CD14-positive monocyte (primary cell): ENCODE measurements around the gene STOX2. TPM values are rescaled to one million over a fixed set of nuclear protein-coding genes. Genes with fewer than 3 reads are reported as not detected.

ENCODE experiments used
- DNase-seq, 3 donors: peaks; one replicate each; pipeline ENCODE4 v3.0.0-alpha.2; 2011 to 2022
- H2AFZ ChIP-seq: 2 replicates; pipeline ENCODE4 v1.6.0; 2012; ENCODE audit warnings: mild to moderate bottlenecking, low read depth, low read length, inconsistent platforms; ENCODE audit not compliant: insufficient read depth, poor library complexity, severe bottlenecking
- H3K27ac ChIP-seq, 2 donors: 1 replicate in 1 of 2; 2 replicates in 1 of 2; pipeline ENCODE4 v1.5.1; 2012 to 2013; ENCODE audit warnings: low read length in 2 of 2, control low read depth in 1 of 2, inconsistent platforms in 1 of 2, low read depth in 1 of 2, mild to moderate bottlenecking in 1 of 2
- H3K27me3 ChIP-seq, 2 donors: one replicate each; pipeline versions ENCODE4 v1.6.0 to v1.6.1; 2011 to 2013; ENCODE audit warnings: low read length in 2 of 2; ENCODE audit not compliant: control insufficient read depth in 2 of 2, insufficient read depth in 2 of 2
- H3K36me3 ChIP-seq, 2 donors: replicated peaks in 1 of 2; 1 replicate in 1 of 2; 2 replicates in 1 of 2; pipeline versions ENCODE4 v1.5.1 to v1.6.1; 2012 to 2013; ENCODE audit warnings: low read length in 2 of 2, control low read depth in 1 of 2, inconsistent platforms in 1 of 2, mild to moderate bottlenecking in 1 of 2; ENCODE audit not compliant: insufficient read depth in 2 of 2, control insufficient read depth in 1 of 2
- H3K4me1 ChIP-seq, 2 donors: 1 replicate in 1 of 2; 2 replicates in 1 of 2; pipeline versions ENCODE4 v1.5.1 to v1.6.1; 2012 to 2013; ENCODE audit warnings: low read length in 2 of 2, control low read depth in 1 of 2, inconsistent platforms in 1 of 2, mild to moderate bottlenecking in 1 of 2, moderate library complexity in 1 of 2; ENCODE audit not compliant: insufficient read depth in 2 of 2, control insufficient read depth in 1 of 2
- H3K4me2 ChIP-seq: replicated peaks from 2 replicates; pipeline ENCODE3; 2012; ENCODE audit warnings: low read length, moderate library complexity, mild to moderate bottlenecking; ENCODE audit not compliant: poor library complexity, severe bottlenecking; ENCODE audit errors: extremely low read depth
- H3K4me3 ChIP-seq, 3 experiments: fragments of 200-600 bp in 1 of 3; sonication (generic) in 1 of 3; replicated peaks in 1 of 3; 1 replicate in 2 of 3; 2 replicates in 1 of 3; pipeline ENCODE4 v1.5.1; 2011 to 2013; ENCODE audit warnings: low read length in 3 of 3, mild to moderate bottlenecking in 3 of 3, control low read depth in 2 of 3, low read depth in 2 of 3, inconsistent platforms in 1 of 3, moderate library complexity in 1 of 3
- H3K79me2 ChIP-seq: 2 replicates; pipeline ENCODE4 v1.6.0; 2012; ENCODE audit warnings: mild to moderate bottlenecking, control low read depth, inconsistent platforms, low read length, moderate library complexity; ENCODE audit not compliant: insufficient read depth
- H3K9ac ChIP-seq: 2 replicates; pipeline ENCODE4 v1.6.0; 2017; ENCODE audit warnings: low read length, mild to moderate bottlenecking; ENCODE audit not compliant: insufficient read depth, poor library complexity, severe bottlenecking
- H3K9me3 ChIP-seq, 2 donors: replicated peaks in 1 of 2; 1 replicate in 1 of 2; 2 replicates in 1 of 2; pipeline versions ENCODE4 v1.5.1 to v1.6.1; 2012 to 2013; ENCODE audit warnings: low read length in 2 of 2, control low read depth in 1 of 2; ENCODE audit not compliant: control insufficient read depth in 1 of 2, insufficient read depth in 1 of 2
- H4K20me1 ChIP-seq: 2 replicates; pipeline ENCODE4 v1.6.0; 2012; ENCODE audit warnings: mild to moderate bottlenecking, low read length, control low read depth, moderate library complexity; ENCODE audit not compliant: insufficient read depth
- H3K27ac Mint-ChIP-seq, 7 donors: one replicate each; pipeline ENCODE4 v1.8.0; 2020; ENCODE audit warnings: mild to moderate bottlenecking in 7 of 7, mixed read lengths in 7 of 7, moderate library complexity in 6 of 7, inconsistent platforms in 2 of 7
- H3K27me3 Mint-ChIP-seq, 3 donors: one replicate each; pipeline ENCODE4 v1.8.0; 2021 to 2022; ENCODE audit warnings: low read depth in 3 of 3, mild to moderate bottlenecking in 3 of 3, mixed read lengths in 3 of 3, moderate library complexity in 3 of 3, inconsistent platforms in 1 of 3
- H3K36me3 Mint-ChIP-seq, 2 donors: one replicate each; pipeline ENCODE4 v1.8.0; 2020; ENCODE audit warnings: mixed read lengths in 2 of 2, inconsistent platforms in 1 of 2, mild to moderate bottlenecking in 1 of 2
- H3K4me1 Mint-ChIP-seq: one replicate; pipeline ENCODE4 v1.8.0; 2020; ENCODE audit warnings: mild to moderate bottlenecking, mixed read lengths
- H3K4me3 Mint-ChIP-seq, 2 donors: one replicate each; pipeline ENCODE4 v1.8.0; 2020; ENCODE audit warnings: mild to moderate bottlenecking in 2 of 2, mixed read lengths in 2 of 2, moderate library complexity in 1 of 2
- H3K9me3 Mint-ChIP-seq, 7 donors: one replicate each; pipeline ENCODE4 v1.8.0; 2020 to 2022; ENCODE audit warnings: mixed read lengths in 7 of 7, mild to moderate bottlenecking in 6 of 7, moderate library complexity in 6 of 7, inconsistent platforms in 2 of 7
- WGBS: methylation state at CpG from one replicate; pipeline ENCODE4 v1.1.5; 2013; ENCODE audit warnings: missing lambda C conversion rate; ENCODE audit not compliant: insufficient coverage; 5-methylcytosine and 5-hydroxymethylcytosine counted together
- intact Hi-C, 2 donors: fragments of 100-400 bp; cut with micrococcal nuclease; formaldehyde crosslinking; loops; one replicate each; pipeline versions ENCODE4 v1.15.0 to v1.15.1; 2023
- polyA plus RNA-seq, 3 donors: library from polyadenylated mRNA; depleted of rRNA in 1 of 3; unstranded in 2 of 3; stranded (reverse) in 1 of 3; fragments of 300-500 nt in 2 of 3; fragments of >200 nt in 1 of 3; fragmentation: Illumina TruSeq in 2 of 3; gene quantifications; 1 replicate in 2 of 3; 2 replicates in 1 of 3; pipeline ENCODE4 v1.2.3, GENCODE V29; 2012 to 2021
- TF ChIP-seq, protein P1 (sequence below): fragments of 200-600 bp; IDR thresholded peaks from one replicate; pipeline ENCODE4 v1.8.0; 2022; ENCODE audit warnings: antibody characterized with exemption, mild to moderate bottlenecking

Gene STOX2
- polyA plus RNA-seq, 3 donors, result 0.01 TPM; not detected in 2

DNA sequence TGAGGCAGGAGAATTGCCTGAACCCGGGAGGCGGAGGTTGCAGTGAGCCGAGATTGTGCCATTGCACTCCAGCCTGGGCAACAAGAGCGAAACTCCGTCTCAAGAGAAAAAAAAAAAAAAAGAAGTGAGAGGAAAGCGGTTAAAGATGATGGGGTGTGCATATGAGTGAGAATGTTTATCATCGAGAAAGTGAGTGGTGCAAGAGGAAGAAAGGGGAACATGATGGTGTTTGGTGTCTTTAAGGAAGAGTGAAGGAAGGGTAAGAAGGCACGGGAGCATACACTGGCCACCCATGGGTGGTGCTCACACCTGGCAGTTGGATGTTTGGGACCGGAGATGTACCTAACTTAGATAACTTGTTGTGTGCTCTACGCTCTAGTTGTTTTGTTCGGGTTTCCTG, 62.2 kb downstream of the STOX2 start:
- Histone ChIP-seq H3K27me3 (no peaks in the 10 kb centered on the region), H3K4me1 (peaks cover 0 to 3% of the 10 kb centered on the region in 2 donors), H3K36me3 (no peaks in the 10 kb centered on the region), H3K79me2 (no peaks in the 10 kb centered on the region), H3K9me3 (no peaks in the 10 kb centered on the region), H4K20me1 (no peaks in the 10 kb centered on the region), H3K4me3 (no peak overlapping the region), H2AFZ (no peak overlapping the region), H3K27ac (no peak overlapping the region), H3K9ac (no peak overlapping the region), H3K4me2 (no peak overlapping the region)
- peak; percentile 25 to 61 (median 32) for DNase-seq
- peaks cover 44% of the 10 kb centered on the region for H3K4me1 Mint-ChIP-seq
- H3K4me3 Mint-ChIP-seq, result peak overlapping the region in 1 of 2 donors; percentile 18
- H3K36me3 Mint-ChIP-seq, result no peaks in the 10 kb centered on the region
- TF ChIP-seq, protein P1, sequence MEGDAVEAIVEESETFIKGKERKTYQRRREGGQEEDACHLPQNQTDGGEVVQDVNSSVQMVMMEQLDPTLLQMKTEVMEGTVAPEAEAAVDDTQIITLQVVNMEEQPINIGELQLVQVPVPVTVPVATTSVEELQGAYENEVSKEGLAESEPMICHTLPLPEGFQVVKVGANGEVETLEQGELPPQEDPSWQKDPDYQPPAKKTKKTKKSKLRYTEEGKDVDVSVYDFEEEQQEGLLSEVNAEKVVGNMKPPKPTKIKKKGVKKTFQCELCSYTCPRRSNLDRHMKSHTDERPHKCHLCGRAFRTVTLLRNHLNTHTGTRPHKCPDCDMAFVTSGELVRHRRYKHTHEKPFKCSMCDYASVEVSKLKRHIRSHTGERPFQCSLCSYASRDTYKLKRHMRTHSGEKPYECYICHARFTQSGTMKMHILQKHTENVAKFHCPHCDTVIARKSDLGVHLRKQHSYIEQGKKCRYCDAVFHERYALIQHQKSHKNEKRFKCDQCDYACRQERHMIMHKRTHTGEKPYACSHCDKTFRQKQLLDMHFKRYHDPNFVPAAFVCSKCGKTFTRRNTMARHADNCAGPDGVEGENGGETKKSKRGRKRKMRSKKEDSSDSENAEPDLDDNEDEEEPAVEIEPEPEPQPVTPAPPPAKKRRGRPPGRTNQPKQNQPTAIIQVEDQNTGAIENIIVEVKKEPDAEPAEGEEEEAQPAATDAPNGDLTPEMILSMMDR, result no peak
- H3K27ac Mint-ChIP-seq, result peak overlapping the region in 3 of 7 donors; percentile 10 to 57 (median 37)
- intact Hi-C loops, result no loop called here
- peaks cover 0 to 2% (median 0%) of the 10 kb centered on the region in 7 donors for H3K9me3 Mint-ChIP-seq
- peaks cover 0 to 2% (median 1%) of the 10 kb centered on the region in 3 donors for H3K27me3 Mint-ChIP-seq
- WGBS, result 61% methylated on average over 8 of the region's 11 CpGs

DNA sequence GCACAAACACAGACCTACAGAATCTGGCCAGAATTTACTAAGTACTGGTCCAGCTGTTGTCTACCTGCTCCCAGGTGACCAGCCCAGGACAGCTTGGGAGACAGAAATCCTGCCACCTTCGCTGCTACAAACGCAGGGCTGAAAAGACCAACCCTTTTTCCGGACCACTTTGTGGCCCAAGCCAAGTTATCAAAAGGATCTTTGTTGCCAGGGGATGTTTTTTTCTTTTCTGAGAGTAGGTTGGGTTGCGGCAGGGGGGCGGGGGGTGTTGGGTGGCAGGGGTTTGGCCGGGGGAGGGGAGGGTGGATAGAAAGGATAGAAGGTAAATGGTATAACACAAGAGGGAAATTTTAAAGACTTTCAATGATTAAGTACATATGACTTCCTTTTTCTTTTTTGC, 63.4 kb downstream of the STOX2 start:
- H3K9ac ChIP-seq, result no peak overlapping the region
- intact Hi-C loops, result no loop called here
- H4K20me1 ChIP-seq, result no peaks in the 10 kb centered on the region
- Mint-ChIP-seq H3K27me3 (peaks cover 0 to 2% (median 1%) of the 10 kb centered on the region in 3 donors), H3K4me3 (peak overlapping the region in 1 of 2 donors; percentile 14), H3K36me3 (no peaks in the 10 kb centered on the region), H3K9me3 (peaks cover 0 to 4% (median 3%) of the 10 kb centered on the region in 7 donors), H3K4me1 (peaks cover 44% of the 10 kb centered on the region), H3K27ac (peak overlapping the region in 1 of 7 donors; percentile 53)
- no peaks in the 10 kb centered on the region for H3K79me2 ChIP-seq
- H2AFZ ChIP-seq, result peak overlapping the region; percentile 11
- TF ChIP-seq, protein P1, result no peak
- 14% methylated on average over 2 of the region's 6 CpGs for WGBS
- no peaks in the 10 kb centered on the region for H3K36me3 ChIP-seq
- peaks cover 0 to under 1% of the 10 kb centered on the region in 2 donors for H3K9me3 ChIP-seq
- no peak for DNase-seq
- H3K4me1 ChIP-seq, result peaks cover 0 to 3% of the 10 kb centered on the region in 2 donors
- no peak overlapping the region for H3K27ac ChIP-seq
- H3K4me2 ChIP-seq, result no peak overlapping the region
- no peak overlapping the region for H3K4me3 ChIP-seq
- no peaks in the 10 kb centered on the region for H3K27me3 ChIP-seq
